ENCODE results near the gene BTBD7.

DNA sequence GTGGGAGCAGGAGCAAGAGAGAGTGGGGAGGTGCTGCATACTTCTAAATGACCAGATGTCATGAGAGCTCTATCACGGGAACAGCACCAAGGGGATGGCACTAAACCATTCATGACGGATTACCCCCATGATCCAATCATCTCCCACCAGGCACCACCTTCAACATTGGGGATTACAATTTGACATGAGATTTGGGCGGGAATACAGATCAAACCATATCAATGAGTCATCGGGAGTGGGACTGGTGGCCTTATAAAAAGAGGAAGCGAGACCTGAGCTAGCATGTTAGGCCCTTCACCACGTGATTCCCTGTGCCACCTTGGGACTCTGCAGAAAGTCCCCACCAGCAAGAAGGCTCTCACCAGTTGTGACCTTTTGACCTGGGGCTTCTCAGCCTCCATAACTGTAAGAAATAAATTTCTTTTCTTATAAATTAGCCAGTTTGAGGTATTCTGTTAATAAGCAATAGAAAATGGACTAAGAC is 42.9 kb upstream of the BTBD7 start:
- TF ChIP-seq CTCF (IDR thresholded peaks at IDR 0.05; ENCODE audit: insufficient read depth, low read depth, low read length) (no peak), EZH2 (IDR thresholded peaks at IDR 0.05; ENCODE audit: insufficient read depth, low read length) (no peak)

Measured in astrocyte (in vitro differentiated cells and primary cell).